Keratinocyte (primary cell): ENCODE results near the gene SOX18. TPM values are rescaled to one million over a fixed set of nuclear protein-coding genes. Genes with fewer than 3 reads are reported as not detected.

Source experiments
- DNase-seq: peaks from one replicate; pipeline ENCODE4 v3.0.0-alpha.2; 2011; ENCODE audit warnings: low read depth, missing footprints, low spot score
- FAIRE-seq: peaks from 2 replicates; lab custom pipeline; 2011; peaks lifted over from hg19 to GRCh38; lab: Jason Lieb, UNC
- H2AFZ ChIP-seq: 2 replicates; pipeline ENCODE4 v1.6.0; 2012; ENCODE audit warnings: low read length, control low read depth, inconsistent platforms; ENCODE audit not compliant: control insufficient read depth
- H3K27ac ChIP-seq: 2 replicates; pipeline ENCODE4 v1.5.1; 2011; ENCODE audit warnings: low read length; ENCODE audit not compliant: control insufficient read depth, insufficient read depth
- H3K27me3 ChIP-seq: 3 replicates; pipeline ENCODE4 v1.6.0; 2011; ENCODE audit warnings: low read length; ENCODE audit not compliant: control insufficient read depth, insufficient read depth; ENCODE audit errors: extremely low read depth
- H3K36me3 ChIP-seq, 2 experiments: 2 replicates in 1 of 2; 3 replicates in 1 of 2; pipeline ENCODE4 v1.5.1; 2011; ENCODE audit warnings: low read length in 2 of 2, mild to moderate bottlenecking in 1 of 2; ENCODE audit not compliant: control insufficient read depth in 2 of 2, insufficient read depth in 2 of 2; ENCODE audit errors: extremely low read depth in 1 of 2
- H3K4me1 ChIP-seq: 3 replicates; pipeline ENCODE4 v1.5.1; 2011; ENCODE audit warnings: low read length; ENCODE audit not compliant: control insufficient read depth, insufficient read depth; ENCODE audit errors: extremely low read depth
- H3K4me2 ChIP-seq: 3 replicates; pipeline ENCODE4 v1.6.0; 2011; ENCODE audit warnings: low read depth, low read length; ENCODE audit not compliant: control insufficient read depth, insufficient read depth; ENCODE audit errors: extremely low read depth
- H3K4me3 ChIP-seq, 3 experiments: fragments of 200-600 bp in 1 of 3; sonication (generic) in 1 of 3; 2 replicates in 2 of 3; 3 replicates in 1 of 3; pipeline ENCODE4 v1.5.1; 2011 to 2016; ENCODE audit warnings: low read length in 3 of 3, mild to moderate bottlenecking in 3 of 3, control low read depth in 2 of 3, inconsistent platforms in 1 of 3, low read depth in 1 of 3, mixed read lengths in 1 of 3, mixed run types in 1 of 3, moderate library complexity in 1 of 3; ENCODE audit not compliant: control insufficient read depth in 2 of 3, insufficient read depth in 2 of 3; ENCODE audit errors: extremely low read depth in 1 of 3
- H3K79me2 ChIP-seq: 2 replicates; pipeline ENCODE4 v1.6.0; 2012; ENCODE audit warnings: low read length; ENCODE audit not compliant: control insufficient read depth, insufficient read depth
- H3K9ac ChIP-seq: 3 replicates; pipeline ENCODE4 v1.6.0; 2011; ENCODE audit warnings: low read length; ENCODE audit not compliant: control insufficient read depth, insufficient read depth; ENCODE audit errors: extremely low read depth
- H3K9me1 ChIP-seq: 3 replicates; pipeline ENCODE4 v1.6.0; 2011; ENCODE audit warnings: low read length; ENCODE audit not compliant: control insufficient read depth, insufficient read depth; ENCODE audit errors: extremely low read depth
- H3K9me3 ChIP-seq: 2 replicates; pipeline ENCODE4 v1.5.1; 2012; ENCODE audit warnings: low read depth, low read length; ENCODE audit not compliant: control insufficient read depth
- H4K20me1 ChIP-seq: 3 replicates; pipeline ENCODE4 v1.6.0; 2011; ENCODE audit warnings: low read length; ENCODE audit not compliant: control insufficient read depth, insufficient read depth; ENCODE audit errors: extremely low read depth
- CTCF ChIP-seq, 3 experiments: IDR thresholded peaks in 1 of 3; conservative IDR thresholded peaks in 1 of 3; optimal IDR thresholded peaks in 1 of 3; 2 replicates in 2 of 3; 3 replicates in 1 of 3; pipeline versions ENCODE3 to v1.5.1; 2011; ENCODE audit warnings: low read length in 3 of 3, mild to moderate bottlenecking in 3 of 3, moderate library complexity in 2 of 3, control low read depth in 1 of 3, inconsistent platforms in 1 of 3; ENCODE audit not compliant: insufficient read depth in 2 of 3; ENCODE audit errors: extremely low read depth in 1 of 3
- EZH2 ChIP-seq: IDR thresholded peaks from one replicate; pipeline ENCODE4 v1.6.1; 2012; ENCODE audit warnings: inconsistent platforms, mild to moderate bottlenecking, low read length, moderate library complexity
- dilution Hi-C: fragments of 300-500 bp; cut with MboI; formaldehyde crosslinking; loops from one replicate; pipeline ENCODE4 v1.7.0; 2020; ENCODE audit warnings: low sequenced_read_pairs; ENCODE audit not compliant: extremely low pct_ligation_motif_present
- polyA plus RNA-seq, 5 experiments: library from polyadenylated mRNA; depleted of rRNA in 3 of 5; stranded (reverse) in 3 of 5; stranded (forward) in 1 of 5; unstranded in 1 of 5; fragments of >200 nt; gene quantifications; 1 replicate in 1 of 5; 2 replicates in 3 of 5; 3 replicates in 1 of 5; pipeline versions ENCODE4 v1.2.1 to v1.2.3, GENCODE V29; 2011 to 2012; ENCODE audit warnings: missing spikeins in 2 of 5, low read depth in 1 of 5, low replicate concordance in 1 of 5

Gene SOX18
- polyA plus RNA-seq, 1 donor (not counting 4 experiments of a cell fraction or from before 2014, with no cell fraction given): not detected

- Histone ChIP-seq H3K4me3 (no peak overlapping the region), H3K27me3 (no peaks in the 10 kb centered on the region), H3K9ac (no peak overlapping the region), H4K20me1 (no peaks in the 10 kb centered on the region), H2AFZ (no peak overlapping the region), H3K9me1 (no peaks in the 10 kb centered on the region), H3K9me3 (no peaks in the 10 kb centered on the region), H3K4me2 (no peak overlapping the region), H3K79me2 (peaks cover 2% of the 10 kb centered on the region), H3K36me3 (peaks cover 0 to 10% of the 10 kb centered on the region in 2 experiments), H3K27ac (no peak overlapping the region), H3K4me1 (peaks cover 9% of the 10 kb centered on the region)
- TF ChIP-seq EZH2: no peak
- no peak for TF ChIP-seq CTCF (optimal IDR thresholded peaks at IDR 0.05 in 1 of 3, IDR thresholded peaks at IDR 0.05 in 1 of 3, conservative IDR thresholded peaks at IDR 0.05 in 1 of 3; ENCODE audit: extremely low read depth in 1 of 3, insufficient read depth in 2 of 3, low read length in 3 of 3)
- DNase-seq: no peak
- no peak for FAIRE-seq
- dilution Hi-C loops: no loop called here
Observed at GRCh38 chr20:64073476-64074183, 24.2 kb upstream of the SOX18 start.

GRCh38 chr20:64072498-64073063 lies 23.1 kb upstream of the SOX18 start:
- no peaks in the 10 kb centered on the region for H4K20me1 ChIP-seq
- H2AFZ ChIP-seq: no peak overlapping the region
- peaks cover 0 to 10% of the 10 kb centered on the region in 2 experiments for H3K36me3 ChIP-seq
- H3K4me2 ChIP-seq: no peak overlapping the region
- DNase-seq (no peak), FAIRE-seq (no peak)
- H3K27ac ChIP-seq: no peak overlapping the region
- H3K4me1 ChIP-seq: no peaks in the 10 kb centered on the region
- no peaks in the 10 kb centered on the region for H3K9me1 ChIP-seq
- no peak overlapping the region for H3K9ac ChIP-seq
- no peaks in the 10 kb centered on the region for H3K27me3 ChIP-seq
- no peak overlapping the region for H3K4me3 ChIP-seq
- dilution Hi-C loops: no loop called here
- TF ChIP-seq CTCF (optimal IDR thresholded peaks at IDR 0.05 in 1 of 3, IDR thresholded peaks at IDR 0.05 in 1 of 3, conservative IDR thresholded peaks at IDR 0.05 in 1 of 3; ENCODE audit: extremely low read depth in 1 of 3, insufficient read depth in 2 of 3, low read length in 3 of 3) (no peak), EZH2 (no peak)
- no peaks in the 10 kb centered on the region for H3K79me2 ChIP-seq
- H3K9me3 ChIP-seq: no peaks in the 10 kb centered on the region
